HepG2 (cell line): Measurements from ENCODE around the gene CSNK1G1. TPM values are rescaled to one million over a fixed set of nuclear protein-coding genes. Genes with fewer than 3 reads are reported as not detected.

ENCODE experiments used
- ATAC-seq: fragments of 200-7000 bp; cut with Tn5 transposase; 3 replicates; pipeline ENCODE4 v1.9.1; 2020; ENCODE audit warnings: mild to moderate bottlenecking, moderate library complexity
- BruUV-seq: library from RNA; stranded (reverse); fragments of 400-500 nt; replicated peaks from 2 replicates; lab custom pipeline; 2021; lab: Mats Ljungman, UMichigan
- CTCF ChIA-PET: fragments of 300-600 bp; formaldehyde crosslinking; extraction: SDS; loops from one replicate; lab custom pipeline; 2021; ENCODE audit warnings: low total read pairs, inconsistent platforms, low intra/inter-chr PET ratio; lab: Yijun Ruan, JAX
- POLR2A ChIA-PET: fragments of 350-600 bp; sonication (Branson Sonifier 250); formaldehyde crosslinking; loops from one replicate; lab custom pipeline; 2020; ENCODE audit warnings: antibody characterized with exemption, inconsistent platforms; lab: Yijun Ruan, JAX
- DNase-seq: peaks from one replicate; pipeline ENCODE4 v3.0.0-alpha.2; 2015; ENCODE audit warnings: low spot score
- FAIRE-seq: peaks from 3 replicates; lab custom pipeline; 2011; peaks lifted over from hg19 to GRCh38; lab: Jason Lieb, UNC
- H2AFZ ChIP-seq: one replicate; pipeline ENCODE4 v1.6.1; 2011; ENCODE audit warnings: low read length, inconsistent platforms
- H3K27ac ChIP-seq: fragments of 300-600 bp; 3 replicates; pipeline ENCODE4 v1.8.0; 2011; ENCODE audit warnings: mixed run types, mild to moderate bottlenecking, mixed read lengths, low read length, inconsistent platforms; ENCODE audit not compliant: insufficient read depth; ENCODE audit errors: extremely low read length
- H3K27me3 ChIP-seq, 2 experiments: fragments of 200-600 bp in 1 of 2; 2 replicates in 1 of 2; 3 replicates in 1 of 2; pipeline versions ENCODE4 v1.6.0 to v1.8.0; 2011; ENCODE audit warnings: low read length in 2 of 2, mild to moderate bottlenecking in 2 of 2, moderate library complexity in 2 of 2, inconsistent platforms in 1 of 2; ENCODE audit not compliant: insufficient read depth in 2 of 2, control insufficient read depth in 1 of 2
- H3K36me3 ChIP-seq, 2 experiments: fragments of 200-600 bp in 1 of 2; replicated peaks in 1 of 2; 2 replicates in 1 of 2; 3 replicates in 1 of 2; pipeline versions ENCODE4 v1.5.1 to v1.8.0; 2011; ENCODE audit warnings: low read length in 2 of 2, inconsistent platforms in 1 of 2; ENCODE audit not compliant: insufficient read depth in 2 of 2, control insufficient read depth in 1 of 2
- H3K4me1 ChIP-seq: 2 replicates; pipeline ENCODE4 v1.5.1; 2012; ENCODE audit warnings: low read length, inconsistent platforms; ENCODE audit not compliant: insufficient read depth
- H3K4me2 ChIP-seq: 2 replicates; pipeline ENCODE4 v1.6.0; 2011; ENCODE audit warnings: low read depth, low read length, inconsistent platforms
- H3K4me3 ChIP-seq, 3 experiments: fragments of 200-600 bp in 1 of 3; sonication (generic), shearing (Covaris generic) in 1 of 3; replicated peaks in 1 of 3; 2 replicates each; pipeline ENCODE4 v1.5.1; 2011 to 2016; ENCODE audit warnings: low read length in 3 of 3, inconsistent platforms in 2 of 3, low read depth in 2 of 3, mild to moderate bottlenecking in 2 of 3, control low read depth in 1 of 3, mixed read lengths in 1 of 3; ENCODE audit not compliant: insufficient read depth in 1 of 3
- H3K79me2 ChIP-seq: one replicate; pipeline ENCODE4 v1.6.1; 2011; ENCODE audit warnings: low read length, inconsistent platforms; ENCODE audit not compliant: insufficient read depth
- H3K9ac ChIP-seq: 2 replicates; pipeline ENCODE4 v1.6.0; 2011; ENCODE audit warnings: mild to moderate bottlenecking, low read depth, low read length, inconsistent platforms; ENCODE audit not compliant: insufficient read depth
- H3K9me3 ChIP-seq: 2 replicates; pipeline ENCODE4 v1.5.1; 2012; ENCODE audit warnings: mild to moderate bottlenecking, low read length
- H4K20me1 ChIP-seq: 2 replicates; pipeline ENCODE4 v1.6.0; 2011; ENCODE audit warnings: inconsistent platforms, mild to moderate bottlenecking, low read length, moderate library complexity; ENCODE audit not compliant: insufficient read depth
- BHLHE40 ChIP-seq: IDR thresholded peaks from 2 replicates; pipeline ENCODE4 v1.6.1; 2011; ENCODE audit warnings: low read length, improper control_type of control experiment
- CCDC6 ChIP-seq: sonication (generic); formaldehyde crosslinking; IDR thresholded peaks from 2 replicates; pipeline ENCODE4 v1.8.1; 2022; ENCODE audit warnings: mild to moderate bottlenecking, missing genetic modification reagents, moderate library complexity
- HDAC1 ChIP-seq: sonication (generic); formaldehyde crosslinking; IDR thresholded peaks from 2 replicates; pipeline ENCODE4 v1.5.1; 2020; ENCODE audit warnings: mild to moderate bottlenecking, missing genetic modification reagents
- NPAS2 ChIP-seq: sonication (generic); formaldehyde crosslinking; IDR thresholded peaks from 2 replicates; pipeline ENCODE4 v1.8.0; 2022; ENCODE audit warnings: mild to moderate bottlenecking, missing genetic modification reagents, borderline replicate concordance
- STAT6 ChIP-seq: sonication (generic); formaldehyde crosslinking; IDR thresholded peaks from 2 replicates; pipeline ENCODE4 v1.4.0; 2020; ENCODE audit warnings: missing genetic modification reagents, mild to moderate bottlenecking, borderline replicate concordance
- TBX2 ChIP-seq: sonication (generic); formaldehyde crosslinking; IDR thresholded peaks from 2 replicates; pipeline ENCODE4 v1.5.0; 2020; ENCODE audit warnings: missing genetic modification reagents, mild to moderate bottlenecking, borderline replicate concordance
- ZBTB38 ChIP-seq: sonication (generic); formaldehyde crosslinking; IDR thresholded peaks from 2 replicates; pipeline ENCODE4 v1.5.1; 2020; ENCODE audit warnings: mild to moderate bottlenecking, missing genetic modification reagents
- ZNF274 ChIP-seq: sonication (generic); formaldehyde crosslinking; IDR thresholded peaks from 2 replicates; pipeline ENCODE4 v1.5.1; 2020; ENCODE audit warnings: mild to moderate bottlenecking, missing genetic modification reagents
- ZNF367 ChIP-seq: sonication (generic); formaldehyde crosslinking; IDR thresholded peaks from 2 replicates; pipeline ENCODE4 v1.4.0; 2020; ENCODE audit warnings: missing genetic modification reagents, borderline replicate concordance
- WGBS: methylation state at CpG from one replicate; pipeline ENCODE4 v1.1.6; 2017; ENCODE audit warnings: low lambda C conversion rate; 5-methylcytosine and 5-hydroxymethylcytosine counted together
- in situ Hi-C: cut with HindIII; loops from 2 replicates; pipeline ENCODE4 v1.10.0; 2017; ENCODE audit warnings: low pct_unique_long_range_greater_than_20kb; ENCODE audit not compliant: extremely low pct_ligation_motif_present
- intact Hi-C: fragments of 100-400 bp; cut with micrococcal nuclease; formaldehyde crosslinking; loops from one replicate; pipeline ENCODE4 v1.10.0; 2022; ENCODE audit not compliant: unreplicated experiment
- polyA plus RNA-seq, 8 experiments: library from polyadenylated mRNA; depleted of rRNA in 3 of 8; stranded (reverse) in 7 of 8; unstranded in 1 of 8; fragments of >200 nt; fragmentation: Illumina TruSeq in 4 of 8; extraction: Trizol in 4 of 8; gene quantifications; 2 replicates each; pipeline versions ENCODE4 v1.2.1 to v1.2.3, GENCODE V29; 2011 to 2016; ENCODE audit warnings: low read depth in 4 of 8, missing spikeins in 1 of 8, mixed read lengths in 1 of 8; ENCODE audit not compliant: insufficient read depth in 1 of 8
- total RNA-seq, 5 experiments: library from RNA; depleted of rRNA; stranded (reverse); fragments of >200 nt; fragmentation: Illumina TruSeq; extraction: Trizol; gene quantifications; 2 replicates each; pipeline ENCODE4 v1.2.3, GENCODE V29; 2016; ENCODE audit warnings: low read depth in 1 of 5
- TF ChIP-seq, protein P1 (sequence below): sonication (generic); formaldehyde crosslinking; IDR thresholded peaks from 2 replicates; pipeline ENCODE4 v1.4.0; 2020; ENCODE audit warnings: missing genetic modification reagents, borderline replicate concordance
- TF ChIP-seq, protein P2 (sequence below): sonication (generic); formaldehyde crosslinking; IDR thresholded peaks from 2 replicates; pipeline ENCODE4 v1.4.0; 2020; ENCODE audit warnings: missing genetic modification reagents

Gene CSNK1G1
- total and polyA plus RNA-seq, 2 of the 13 experiments (the other 11 are each of a cell fraction or from before 2014, with no cell fraction given): 8.5 to 12.6 TPM

DNA sequence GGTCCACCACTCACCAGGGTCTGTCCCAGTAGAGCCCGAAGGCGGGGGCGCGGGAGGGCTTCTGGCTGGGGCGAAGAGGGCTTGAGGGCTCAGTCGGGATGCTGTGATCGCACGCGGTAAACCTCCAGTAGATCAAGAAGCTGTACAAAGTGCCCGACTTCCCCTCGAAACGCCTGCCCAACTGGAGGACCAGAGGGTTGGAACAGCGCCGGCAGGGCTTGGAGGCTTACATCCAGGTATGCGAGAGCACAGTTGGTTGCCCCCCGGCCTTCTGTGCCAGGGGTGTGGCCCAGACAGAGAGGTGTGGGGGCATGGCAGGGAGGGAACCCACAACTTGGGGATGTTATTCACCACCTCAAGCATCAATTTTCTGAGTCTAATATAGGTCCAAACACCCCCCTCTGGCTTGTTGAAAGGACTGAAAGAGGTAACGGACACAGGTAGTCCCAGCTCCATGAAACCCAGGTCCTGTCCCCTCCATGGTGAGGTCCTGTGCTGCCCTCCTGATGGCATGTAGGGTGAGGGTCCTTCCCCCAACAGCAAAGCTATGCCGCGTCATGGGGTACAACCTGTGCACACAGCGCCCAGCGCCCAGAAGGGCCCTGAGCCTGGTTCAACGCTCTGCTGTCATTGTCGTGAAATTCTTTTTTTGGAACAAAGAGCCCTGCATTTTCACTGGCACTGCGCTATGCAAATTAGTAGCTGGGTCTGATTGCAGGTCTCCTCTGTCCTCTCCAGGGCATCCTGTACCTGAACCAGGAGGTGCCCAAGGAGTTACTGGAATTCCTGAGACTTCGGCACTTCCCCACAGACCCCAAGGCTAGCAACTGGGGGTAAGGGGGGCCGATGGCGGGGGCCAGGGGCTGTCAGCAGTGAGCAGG, 203.2 kb downstream of the CSNK1G1 start:
- H3K27me3 ChIP-seq: no peaks in the 10 kb centered on the region
- no peaks in the 10 kb centered on the region for H3K9me3 ChIP-seq
- H4K20me1 ChIP-seq: peaks cover 27% of the 10 kb centered on the region
- peak overlapping the region; percentile 80 to 90 (median 84) for H3K4me3 ChIP-seq
- H3K79me2 ChIP-seq: no peaks in the 10 kb centered on the region
- ChIA-PET CTCF (no interaction called here), POLR2A (interaction anchor here (2.0 to 4.1 kb wide), 3 partner anchors 10 to 81 kb away, joined by 7 to 52 read pairs (median 14); partner anchors contain the start of genes CIAO2A and PPIB)
- intact Hi-C loops (loop anchor here (2.0 kb wide), 1 partner anchor 56 kb away; no protein-coding TSS in a partner anchor), in situ Hi-C loops (loop anchor here (5.0 kb wide), 1 partner anchor 55 kb away; the partner anchor contains the start of gene SNX1)
- 60% methylated on average over 4 of the region's 27 CpGs for WGBS
- TSS peak; percentile 38 for BruUV-seq
- H2AFZ ChIP-seq: no peak overlapping the region
- DNase-seq (no peak), ATAC-seq (peak; percentile 4), FAIRE-seq (no peak)
- H3K4me2 ChIP-seq: peak overlapping the region; percentile 80
- H3K4me1 ChIP-seq: peaks cover 41% of the 10 kb centered on the region
- peaks cover 16 to 21% of the 10 kb centered on the region in 2 experiments for H3K36me3 ChIP-seq
- H3K9ac ChIP-seq: peak overlapping the region; percentile 72; the same call in 1 of the 2 replicates
- H3K27ac ChIP-seq: no peak overlapping the region
- TF ChIP-seq ZBTB38 (CRISPR knock-in tag) (peak; percentile 62), CCDC6 (CRISPR knock-in tag) (no peak), ZNF367 (CRISPR knock-in tag) (no peak), STAT6 (CRISPR knock-in tag) (no peak), NPAS2 (CRISPR knock-in tag) (no peak), ZNF274 (CRISPR knock-in tag) (no peak), BHLHE40 (no peak), HDAC1 (CRISPR knock-in tag) (peak; percentile 0; the same call in 1 of the 2 replicates), TBX2 (CRISPR knock-in tag) (no peak)
- TF ChIP-seq, protein P1, sequence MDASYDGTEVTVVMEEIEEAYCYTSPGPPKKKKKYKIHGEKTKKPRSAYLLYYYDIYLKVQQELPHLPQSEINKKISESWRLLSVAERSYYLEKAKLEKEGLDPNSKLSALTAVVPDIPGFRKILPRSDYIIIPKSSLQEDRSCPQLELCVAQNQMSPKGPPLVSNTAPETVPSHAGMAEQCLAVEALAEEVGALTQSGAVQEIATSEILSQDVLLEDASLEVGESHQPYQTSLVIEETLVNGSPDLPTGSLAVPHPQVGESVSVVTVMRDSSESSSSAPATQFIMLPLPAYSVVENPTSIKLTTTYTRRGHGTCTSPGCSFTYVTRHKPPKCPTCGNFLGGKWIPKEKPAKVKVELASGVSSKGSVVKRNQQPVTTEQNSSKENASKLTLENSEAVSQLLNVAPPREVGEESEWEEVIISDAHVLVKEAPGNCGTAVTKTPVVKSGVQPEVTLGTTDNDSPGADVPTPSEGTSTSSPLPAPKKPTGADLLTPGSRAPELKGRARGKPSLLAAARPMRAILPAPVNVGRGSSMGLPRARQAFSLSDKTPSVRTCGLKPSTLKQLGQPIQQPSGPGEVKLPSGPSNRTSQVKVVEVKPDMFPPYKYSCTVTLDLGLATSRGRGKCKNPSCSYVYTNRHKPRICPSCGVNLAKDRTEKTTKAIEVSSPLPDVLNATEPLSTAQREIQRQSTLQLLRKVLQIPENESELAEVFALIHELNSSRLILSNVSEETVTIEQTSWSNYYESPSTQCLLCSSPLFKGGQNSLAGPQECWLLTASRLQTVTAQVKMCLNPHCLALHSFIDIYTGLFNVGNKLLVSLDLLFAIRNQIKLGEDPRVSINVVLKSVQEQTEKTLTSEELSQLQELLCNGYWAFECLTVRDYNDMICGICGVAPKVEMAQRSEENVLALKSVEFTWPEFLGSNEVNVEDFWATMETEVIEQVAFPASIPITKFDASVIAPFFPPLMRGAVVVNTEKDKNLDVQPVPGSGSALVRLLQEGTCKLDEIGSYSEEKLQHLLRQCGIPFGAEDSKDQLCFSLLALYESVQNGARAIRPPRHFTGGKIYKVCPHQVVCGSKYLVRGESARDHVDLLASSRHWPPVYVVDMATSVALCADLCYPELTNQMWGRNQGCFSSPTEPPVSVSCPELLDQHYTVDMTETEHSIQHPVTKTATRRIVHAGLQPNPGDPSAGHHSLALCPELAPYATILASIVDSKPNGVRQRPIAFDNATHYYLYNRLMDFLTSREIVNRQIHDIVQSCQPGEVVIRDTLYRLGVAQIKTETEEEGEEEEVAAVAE (CRISPR knock-in tag): no peak
- TF ChIP-seq, protein P2, sequence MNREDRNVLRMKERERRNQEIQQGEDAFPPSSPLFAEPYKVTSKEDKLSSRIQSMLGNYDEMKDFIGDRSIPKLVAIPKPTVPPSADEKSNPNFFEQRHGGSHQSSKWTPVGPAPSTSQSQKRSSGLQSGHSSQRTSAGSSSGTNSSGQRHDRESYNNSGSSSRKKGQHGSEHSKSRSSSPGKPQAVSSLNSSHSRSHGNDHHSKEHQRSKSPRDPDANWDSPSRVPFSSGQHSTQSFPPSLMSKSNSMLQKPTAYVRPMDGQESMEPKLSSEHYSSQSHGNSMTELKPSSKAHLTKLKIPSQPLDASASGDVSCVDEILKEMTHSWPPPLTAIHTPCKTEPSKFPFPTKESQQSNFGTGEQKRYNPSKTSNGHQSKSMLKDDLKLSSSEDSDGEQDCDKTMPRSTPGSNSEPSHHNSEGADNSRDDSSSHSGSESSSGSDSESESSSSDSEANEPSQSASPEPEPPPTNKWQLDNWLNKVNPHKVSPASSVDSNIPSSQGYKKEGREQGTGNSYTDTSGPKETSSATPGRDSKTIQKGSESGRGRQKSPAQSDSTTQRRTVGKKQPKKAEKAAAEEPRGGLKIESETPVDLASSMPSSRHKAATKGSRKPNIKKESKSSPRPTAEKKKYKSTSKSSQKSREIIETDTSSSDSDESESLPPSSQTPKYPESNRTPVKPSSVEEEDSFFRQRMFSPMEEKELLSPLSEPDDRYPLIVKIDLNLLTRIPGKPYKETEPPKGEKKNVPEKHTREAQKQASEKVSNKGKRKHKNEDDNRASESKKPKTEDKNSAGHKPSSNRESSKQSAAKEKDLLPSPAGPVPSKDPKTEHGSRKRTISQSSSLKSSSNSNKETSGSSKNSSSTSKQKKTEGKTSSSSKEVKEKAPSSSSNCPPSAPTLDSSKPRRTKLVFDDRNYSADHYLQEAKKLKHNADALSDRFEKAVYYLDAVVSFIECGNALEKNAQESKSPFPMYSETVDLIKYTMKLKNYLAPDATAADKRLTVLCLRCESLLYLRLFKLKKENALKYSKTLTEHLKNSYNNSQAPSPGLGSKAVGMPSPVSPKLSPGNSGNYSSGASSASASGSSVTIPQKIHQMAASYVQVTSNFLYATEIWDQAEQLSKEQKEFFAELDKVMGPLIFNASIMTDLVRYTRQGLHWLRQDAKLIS (CRISPR knock-in tag): no peak
